HEK293T (cell line): Measurements from ENCODE around the gene CISTR.
"Not testable (repeated sequence)": the region's sequence is repeated elsewhere in the genome, so short reads cannot be mapped to it uniquely, and the experiment has no call there.

Experiments
- BHLHE40 ChIP-seq: fragments of 450-650 bp; IDR thresholded peaks from 2 replicates; pipeline ENCODE4 v1.6.1; 2016; ENCODE audit warnings: mild to moderate bottlenecking, moderate library complexity, borderline replicate concordance
- FOXA1 ChIP-seq: fragments of 450-650 bp; IDR thresholded peaks from 2 replicates; pipeline ENCODE4 v1.6.1; 2016; ENCODE audit warnings: mild to moderate bottlenecking
- FOXM1 ChIP-seq: fragments of 450-650 bp; IDR thresholded peaks from 2 replicates; pipeline ENCODE4 v1.6.1; 2017; ENCODE audit warnings: mild to moderate bottlenecking, borderline replicate concordance
- L3MBTL2 ChIP-seq: fragments of 450-650 bp; conservative IDR thresholded peaks from 2 replicates; pipeline ENCODE4 v1.6.1; 2016; ENCODE audit warnings: mild to moderate bottlenecking
- SP1 ChIP-seq: fragments of 450-650 bp; IDR thresholded peaks from 2 replicates; pipeline ENCODE4 v1.6.1; 2017
- ZNF384 ChIP-seq: fragments of 450-650 bp; IDR thresholded peaks from 2 replicates; pipeline ENCODE4 v1.6.1; 2016

DNA sequence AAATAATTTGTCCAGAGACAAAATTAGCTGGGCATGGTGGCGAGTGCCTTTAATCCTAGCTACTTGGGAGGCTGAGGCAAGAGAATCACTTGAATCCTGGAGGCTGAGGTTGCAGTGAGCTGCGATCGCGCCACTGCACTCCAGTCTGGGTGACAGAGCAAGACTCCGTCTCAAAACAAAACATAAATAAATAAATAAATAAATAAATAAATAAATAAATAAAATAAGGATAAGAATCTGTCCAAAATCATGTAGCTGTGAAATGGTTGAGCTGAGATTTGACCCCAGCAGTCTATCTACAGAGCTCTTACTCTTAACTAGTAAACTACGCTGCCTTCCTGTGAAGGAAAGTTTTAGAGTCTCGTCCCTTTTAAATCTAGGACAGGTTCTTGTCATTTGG lies 27.9 kb upstream of the CISTR start:
- not testable (repeated sequence) for TF ChIP-seq SP1, FOXA1, BHLHE40, ZNF384, L3MBTL2, FOXM1
